K562 (cell line): ENCODE measurements around the gene CCAR1. TPM values are rescaled to one million over a fixed set of nuclear protein-coding genes. Genes with fewer than 3 reads are reported as not detected.

Source experiments
- ATAC-seq: fragments of 200-7000 bp; cut with Tn5 transposase; 3 replicates; pipeline ENCODE4 v1.9.1; 2020; ENCODE audit warnings: moderate library complexity
- BruUV-seq: library from RNA; stranded (reverse); fragments of 400-500 nt; replicated peaks from 2 replicates; lab custom pipeline; 2021; lab: Mats Ljungman, UMichigan
- CTCF ChIA-PET: fragments of 300-600 bp; formaldehyde crosslinking; extraction: SDS; loops from one replicate; lab custom pipeline; 2021; ENCODE audit warnings: low intra/inter-chr PET ratio; lab: Yijun Ruan, JAX
- POLR2A ChIA-PET: fragments of 300-600, 350-650 bp; sonication (Branson Sonifier 250); formaldehyde crosslinking; extraction: SDS; loops from one replicate; lab custom pipeline; 2021; ENCODE audit warnings: antibody characterized with exemption, inconsistent platforms; lab: Yijun Ruan, JAX
- DNase-seq, 4 experiments: peaks; one replicate each; pipeline versions ENCODE4 v3.0.0 to v3.0.0-alpha.2; 2011 to 2018; ENCODE audit warnings: low spot score in 3 of 4, mixed read lengths in 3 of 4; ENCODE audit errors: extremely low read depth in 1 of 4
- FAIRE-seq: peaks from 2 replicates; lab custom pipeline; 2011; peaks lifted over from hg19 to GRCh38; lab: Jason Lieb, UNC
- H2AFZ ChIP-seq: 2 replicates; pipeline ENCODE4 v1.6.0; 2011; ENCODE audit warnings: low read depth, low read length, control low read depth, inconsistent platforms
- H3K27ac ChIP-seq: fragments of 200-600 bp; 3 replicates; pipeline ENCODE4 v1.8.0; 2011; ENCODE audit warnings: low read depth, mild to moderate bottlenecking, control low read depth, inconsistent platforms, low read length, moderate library complexity, mixed read lengths; ENCODE audit errors: extremely low read depth
- H3K27me3 ChIP-seq, 2 experiments: fragments of 300-600 bp in 1 of 2; 2 replicates in 1 of 2; 3 replicates in 1 of 2; pipeline versions ENCODE4 v1.6.0 to v1.8.0; 2011; ENCODE audit warnings: inconsistent platforms in 2 of 2, low read length in 2 of 2, mild to moderate bottlenecking in 1 of 2, mixed read lengths in 1 of 2, moderate library complexity in 1 of 2; ENCODE audit not compliant: control insufficient read depth in 2 of 2, insufficient read depth in 2 of 2
- H3K36me3 ChIP-seq: fragments of 300-600 bp; 3 replicates; pipeline ENCODE4 v1.8.0; 2011; ENCODE audit warnings: mild to moderate bottlenecking, low read length, inconsistent platforms; ENCODE audit not compliant: control insufficient read depth, insufficient read depth
- H3K4me1 ChIP-seq, 2 experiments: fragments of 200-600 bp in 1 of 2; replicated peaks in 1 of 2; 2 replicates in 1 of 2; 3 replicates in 1 of 2; pipeline versions ENCODE4 v1.5.1 to v1.8.0; 2011; ENCODE audit warnings: inconsistent platforms in 2 of 2, low read length in 2 of 2, mild to moderate bottlenecking in 1 of 2, mixed read lengths in 1 of 2, moderate library complexity in 1 of 2; ENCODE audit not compliant: control insufficient read depth in 2 of 2, insufficient read depth in 2 of 2
- H3K4me2 ChIP-seq: 2 replicates; pipeline ENCODE4 v1.6.1; 2011; ENCODE audit warnings: low read length, control low read depth, inconsistent platforms, mixed read lengths; ENCODE audit not compliant: insufficient read depth
- H3K4me3 ChIP-seq: fragments of 200-600 bp; sonication (generic), shearing (Covaris generic); 2 replicates; pipeline ENCODE4 v1.5.1; 2016; ENCODE audit warnings: control low read depth, inconsistent platforms
- H3K79me2 ChIP-seq: fragments of 200-600 bp; 3 replicates; pipeline ENCODE4 v1.8.0; 2011; ENCODE audit warnings: low read length, inconsistent platforms; ENCODE audit not compliant: control insufficient read depth, insufficient read depth
- H3K9ac ChIP-seq, 2 experiments: 2 replicates each; pipeline versions ENCODE4 v1.6.0 to v1.6.1; 2011; ENCODE audit warnings: low read depth in 2 of 2, low read length in 2 of 2, control low read depth in 1 of 2, inconsistent platforms in 1 of 2, mild to moderate bottlenecking in 1 of 2, mixed read lengths in 1 of 2; ENCODE audit not compliant: insufficient read depth in 1 of 2
- H3K9me1 ChIP-seq: one replicate; pipeline ENCODE4 v1.6.0; 2011; ENCODE audit warnings: inconsistent platforms, mild to moderate bottlenecking, low read length, moderate library complexity; ENCODE audit not compliant: control insufficient read depth, insufficient read depth
- H3K9me3 ChIP-seq: replicated peaks from 2 replicates; pipeline ENCODE4 v1.5.1; 2011; ENCODE audit warnings: low read depth, low read length, inconsistent platforms; ENCODE audit not compliant: control insufficient read depth, insufficient read depth
- H4K20me1 ChIP-seq: replicated peaks from 2 replicates; pipeline ENCODE4 v1.6.1; 2011; ENCODE audit warnings: low read length, inconsistent platforms, mixed read lengths; ENCODE audit not compliant: control insufficient read depth, insufficient read depth
- ARID1B ChIP-seq: fragments of 450-650 bp; IDR thresholded peaks from 2 replicates; pipeline ENCODE4 v1.6.1; 2016; ENCODE audit warnings: antibody characterized with exemption, mild to moderate bottlenecking, inconsistent platforms
- CAMTA2 ChIP-seq: fragments of 250-450 bp; sonication (Bioruptor Pico); conservative IDR thresholded peaks from 2 replicates; pipeline ENCODE4 v1.5.1; 2022
- FOXM1 ChIP-seq, 2 experiments: fragments of 450-650 bp in 1 of 2; sonication (generic) in 1 of 2; formaldehyde crosslinking in 1 of 2; IDR thresholded peaks; 2 replicates each; pipeline versions ENCODE4 v1.6.1 to v1.9.0; 2017 to 2022; ENCODE audit warnings: low read depth in 2 of 2, mild to moderate bottlenecking in 2 of 2, missing genetic modification reagents in 1 of 2, moderate library complexity in 1 of 2
- NFE2L1 ChIP-seq: fragments of 450-650 bp; IDR thresholded peaks from 2 replicates; pipeline ENCODE4 v1.6.1; 2016; ENCODE audit warnings: missing genetic modification characterization, low read depth, mild to moderate bottlenecking, missing compliant biosample characterization, moderate library complexity, borderline replicate concordance
- STAT5A ChIP-seq: IDR thresholded peaks from 2 replicates; pipeline ENCODE4 v1.6.1; 2012; ENCODE audit warnings: low read length, inconsistent platforms, borderline replicate concordance
- WGBS: fragments of 100-300 bp; shearing (Covaris generic); methylation state at CpG from one replicate; pipeline ENCODE4 v1.1.6; 2016; ENCODE audit warnings: low coverage, mixed read lengths; ENCODE audit not compliant: insufficient coverage; ENCODE audit errors: missing lambda C conversion rate; 5-methylcytosine and 5-hydroxymethylcytosine counted together
- in situ Hi-C: fragments of 300-500 bp; cut with MboI; formaldehyde crosslinking; loops from 4 replicates; pipeline ENCODE4 v1.15.0; 2018; ENCODE audit warnings: inconsistent platforms, mixed read lengths
- intact Hi-C: fragments of 100-400 bp; cut with micrococcal nuclease; formaldehyde crosslinking; loops from 2 replicates; pipeline ENCODE4 v1.14.2; 2022
- polyA plus RNA-seq, 8 experiments: library from polyadenylated mRNA; depleted of rRNA in 4 of 8; stranded (reverse) in 5 of 8; unstranded in 3 of 8; fragments of >200 nt; fragmentation: Nextera tagmentation in 2 of 8; fragmentation: Illumina TruSeq in 1 of 8; extraction: Ambion mirVana in 2 of 8; extraction: Trizol in 1 of 8; gene quantifications; 2 replicates each; pipeline versions ENCODE4 v1.2.1 to v1.2.3, GENCODE V29; 2011 to 2014; ENCODE audit warnings: inconsistent platforms in 1 of 8, missing spikeins in 1 of 8
- total RNA-seq, 7 experiments: library from RNA; depleted of rRNA in 6 of 7; stranded (reverse); fragments of >200 nt in 6 of 7; fragmentation: Illumina TruSeq in 2 of 7; extraction: Trizol in 2 of 7; gene quantifications; 2 replicates each; pipeline versions ENCODE4 v1.2.1 to v1.2.3, GENCODE V29; 2011 to 2021; ENCODE audit warnings: low replicate concordance in 1 of 7
- TF ChIP-seq, protein P1 (sequence below): fragments of 450-650 bp; formaldehyde crosslinking; conservative IDR thresholded peaks from 2 replicates; pipeline ENCODE4 v1.4.0; 2022; ENCODE audit warnings: mild to moderate bottlenecking, missing genetic modification characterization
- TF ChIP-seq, protein P2 (sequence below), 2 experiments: fragments of 200-800 bp in 1 of 2; sonication (Bioruptor generic) in 1 of 2; sonication (generic) in 1 of 2; formaldehyde crosslinking in 1 of 2; IDR thresholded peaks in 1 of 2; conservative IDR thresholded peaks in 1 of 2; 2 replicates each; pipeline versions ENCODE4 v1.5.0 to v1.6.1; 2016 to 2020; ENCODE audit warnings: missing compliant biosample characterization in 1 of 2, missing genetic modification characterization in 1 of 2, missing genetic modification reagents in 1 of 2
- TF ChIP-seq, protein P3 (sequence below): fragments of 250-450 bp; sonication (Bioruptor Pico); IDR thresholded peaks from 2 replicates; pipeline ENCODE4 v1.9.0; 2021; ENCODE audit warnings: mild to moderate bottlenecking, inconsistent platforms

Gene CCAR1
- total and polyA plus RNA-seq, 9 of the 15 experiments (the other 6 are each of a cell fraction or from before 2014, with no cell fraction given): 44.8 to 173 (median 111) TPM

DNA sequence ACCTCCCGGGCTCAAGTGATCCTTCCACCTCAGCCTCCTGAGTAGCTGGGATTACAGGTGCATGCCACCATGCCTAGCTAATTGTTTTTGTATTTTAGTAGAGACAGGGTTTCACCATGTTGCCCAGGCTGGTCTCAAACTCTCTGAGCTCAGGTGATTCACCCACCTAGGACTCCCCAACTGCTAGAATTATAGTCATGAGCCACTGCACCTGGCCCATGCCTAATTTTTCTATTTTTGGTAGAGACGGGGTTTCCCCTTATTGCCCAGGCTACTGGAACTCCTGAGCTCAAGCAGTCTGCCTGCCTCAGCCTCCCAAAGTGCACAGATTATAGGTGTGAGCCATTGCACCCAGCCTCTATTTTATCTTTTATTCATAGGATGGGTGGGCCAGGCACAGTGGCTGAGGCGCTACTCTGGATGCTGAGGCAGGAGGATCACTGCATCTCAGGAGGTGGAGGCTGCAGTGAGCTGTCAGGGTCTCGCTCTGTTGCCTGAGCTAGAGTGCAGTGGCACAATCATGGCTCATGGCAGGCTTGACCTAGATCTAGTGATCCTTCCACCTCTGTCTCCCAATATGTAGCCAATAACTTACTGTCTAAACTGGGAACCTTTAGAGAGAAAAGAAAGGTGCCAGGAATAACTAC is 75.0 kb downstream of the CCAR1 start (continued):
- TF ChIP-seq, protein P1, sequence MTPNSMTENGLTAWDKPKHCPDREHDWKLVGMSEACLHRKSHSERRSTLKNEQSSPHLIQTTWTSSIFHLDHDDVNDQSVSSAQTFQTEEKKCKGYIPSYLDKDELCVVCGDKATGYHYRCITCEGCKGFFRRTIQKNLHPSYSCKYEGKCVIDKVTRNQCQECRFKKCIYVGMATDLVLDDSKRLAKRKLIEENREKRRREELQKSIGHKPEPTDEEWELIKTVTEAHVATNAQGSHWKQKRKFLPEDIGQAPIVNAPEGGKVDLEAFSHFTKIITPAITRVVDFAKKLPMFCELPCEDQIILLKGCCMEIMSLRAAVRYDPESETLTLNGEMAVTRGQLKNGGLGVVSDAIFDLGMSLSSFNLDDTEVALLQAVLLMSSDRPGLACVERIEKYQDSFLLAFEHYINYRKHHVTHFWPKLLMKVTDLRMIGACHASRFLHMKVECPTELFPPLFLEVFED (CRISPR knock-in tag): no peak
- TF ChIP-seq, all 486 proteins: peak for 0

DNA sequence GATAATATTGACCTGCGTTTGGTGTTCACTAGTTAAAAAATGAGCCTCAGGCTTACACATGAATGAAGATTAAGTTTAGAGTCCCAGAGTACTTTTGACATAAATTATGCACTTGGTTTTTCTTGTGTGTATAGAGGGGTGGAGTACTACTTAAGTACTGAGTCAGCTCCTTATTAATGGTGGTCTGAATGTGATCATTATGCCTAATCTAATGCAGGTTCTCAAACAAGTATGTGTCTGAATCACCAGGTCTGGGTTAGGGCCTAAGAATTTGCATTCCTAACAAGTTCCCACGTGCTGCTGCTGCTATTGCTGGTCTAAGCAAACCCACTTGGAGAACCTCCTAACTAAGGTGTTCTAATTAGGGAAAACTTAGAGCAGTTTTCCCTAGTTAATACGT is 75.6 kb downstream of the CCAR1 start:
- ChIA-PET CTCF (interaction anchor here (0.6 kb wide), 1 partner anchor 19 kb away, joined by 6 read pairs; no protein-coding TSS in a partner anchor), POLR2A (interaction anchor here (0.6 to 0.8 kb wide), 3 partner anchors 11 to 726 kb away, joined by 3 to 5 read pairs (median 3); no protein-coding TSS in a partner anchor)
- ATAC-seq: no peak
- Histone ChIP-seq H3K4me3 (no peak overlapping the region), H3K9ac (no peak overlapping the region), H3K27me3 (no peaks in the 10 kb centered on the region), H3K4me1 (peaks cover 3 to 5% of the 10 kb centered on the region in 2 experiments; a peak in 2 of 5 replicates), H4K20me1 (no peaks in the 10 kb centered on the region), H3K27ac (no peak overlapping the region), H3K4me2 (no peak overlapping the region), H2AFZ (no peak overlapping the region), H3K79me2 (no peaks in the 10 kb centered on the region), H3K36me3 (peaks cover 41% of the 10 kb centered on the region), H3K9me3 (no peaks in the 10 kb centered on the region), H3K9me1 (no peaks in the 10 kb centered on the region)
- TF ChIP-seq CAMTA2 (CRISPR knock-in tag) (no peak), NFE2L1 (tag) (no peak), FOXM1 (IDR thresholded peaks at IDR 0.05; ENCODE audit: low read depth) (no peak), FOXM1 (CRISPR knock-in tag; IDR thresholded peaks at IDR 0.05; ENCODE audit: low read depth) (no peak), ARID1B (no peak), STAT5A (no peak)
- TF ChIP-seq, protein P2, sequence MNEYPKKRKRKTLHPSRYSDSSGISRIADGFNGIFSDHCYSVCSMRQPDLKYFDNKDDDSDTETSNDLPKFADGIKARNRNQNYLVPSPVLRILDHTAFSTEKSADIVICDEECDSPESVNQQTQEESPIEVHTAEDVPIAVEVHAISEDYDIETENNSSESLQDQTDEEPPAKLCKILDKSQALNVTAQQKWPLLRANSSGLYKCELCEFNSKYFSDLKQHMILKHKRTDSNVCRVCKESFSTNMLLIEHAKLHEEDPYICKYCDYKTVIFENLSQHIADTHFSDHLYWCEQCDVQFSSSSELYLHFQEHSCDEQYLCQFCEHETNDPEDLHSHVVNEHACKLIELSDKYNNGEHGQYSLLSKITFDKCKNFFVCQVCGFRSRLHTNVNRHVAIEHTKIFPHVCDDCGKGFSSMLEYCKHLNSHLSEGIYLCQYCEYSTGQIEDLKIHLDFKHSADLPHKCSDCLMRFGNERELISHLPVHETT (CRISPR knock-in tag; conservative IDR thresholded peaks at IDR 0.05 in 1 of 2, IDR thresholded peaks at IDR 0.05 in 1 of 2): no peak
- TF ChIP-seq, protein P3, sequence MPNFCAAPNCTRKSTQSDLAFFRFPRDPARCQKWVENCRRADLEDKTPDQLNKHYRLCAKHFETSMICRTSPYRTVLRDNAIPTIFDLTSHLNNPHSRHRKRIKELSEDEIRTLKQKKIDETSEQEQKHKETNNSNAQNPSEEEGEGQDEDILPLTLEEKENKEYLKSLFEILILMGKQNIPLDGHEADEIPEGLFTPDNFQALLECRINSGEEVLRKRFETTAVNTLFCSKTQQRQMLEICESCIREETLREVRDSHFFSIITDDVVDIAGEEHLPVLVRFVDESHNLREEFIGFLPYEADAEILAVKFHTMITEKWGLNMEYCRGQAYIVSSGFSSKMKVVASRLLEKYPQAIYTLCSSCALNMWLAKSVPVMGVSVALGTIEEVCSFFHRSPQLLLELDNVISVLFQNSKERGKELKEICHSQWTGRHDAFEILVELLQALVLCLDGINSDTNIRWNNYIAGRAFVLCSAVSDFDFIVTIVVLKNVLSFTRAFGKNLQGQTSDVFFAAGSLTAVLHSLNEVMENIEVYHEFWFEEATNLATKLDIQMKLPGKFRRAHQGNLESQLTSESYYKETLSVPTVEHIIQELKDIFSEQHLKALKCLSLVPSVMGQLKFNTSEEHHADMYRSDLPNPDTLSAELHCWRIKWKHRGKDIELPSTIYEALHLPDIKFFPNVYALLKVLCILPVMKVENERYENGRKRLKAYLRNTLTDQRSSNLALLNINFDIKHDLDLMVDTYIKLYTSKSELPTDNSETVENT: no peak
- no peak for DNase-seq
- no peak for FAIRE-seq
- WGBS: 61% methylated on average over 3 of the region's 3 CpGs
- intact Hi-C loops (no loop called here), in situ Hi-C loops (loop anchor here (10.0 kb wide), 1 partner anchor 1958 kb away; no protein-coding TSS in a partner anchor)
- BruUV-seq: no TSS peak
